Fibroblast of villous mesenchyme (primary cell): Measurements from ENCODE around the gene EPB41L2. TPM values are rescaled to one million over a fixed set of nuclear protein-coding genes. Genes with fewer than 3 reads are reported as not detected.

Source experiments
- DNase-seq: peaks from one replicate; pipeline ENCODE4 v3.0.0-alpha.2; 2010; ENCODE audit warnings: low read depth
- H3K4me3 ChIP-seq: 2 replicates; pipeline ENCODE4 v1.5.1; 2011; ENCODE audit warnings: low read depth, mild to moderate bottlenecking, low read length
- CTCF ChIP-seq: IDR thresholded peaks from 2 replicates; pipeline ENCODE4 v1.5.1; 2012; ENCODE audit warnings: low read depth, mild to moderate bottlenecking, low read length; ENCODE audit not compliant: insufficient read depth
- total RNA-seq: library from RNA; depleted of rRNA; stranded (reverse); fragments of >200 nt; gene quantifications from 2 replicates; pipeline ENCODE4 v1.2.3, GENCODE V29; 2012

The EPB41L2 gene
- total RNA-seq, 1 donor, result 40.2 TPM

GRCh38 chr6:131038597-131039344 is 24.3 kb downstream of the EPB41L2 start:
- no peak overlapping the region for H3K4me3 ChIP-seq
- peak; percentile 51 for DNase-seq
- TF ChIP-seq CTCF, result no peak

- no peak overlapping the region for H3K4me3 ChIP-seq
- DNase-seq, result no peak
- no peak for TF ChIP-seq CTCF
These were observed 25.7 kb downstream of the EPB41L2 start for GRCh38 chr6:131037194-131037897.

GRCh38 chr6:131036601-131037000 is 26.4 kb downstream of the EPB41L2 start:
- TF ChIP-seq CTCF, result no peak
- no peak overlapping the region for H3K4me3 ChIP-seq
- no peak for DNase-seq

GRCh38 chr6:131036143-131036542 is 26.9 kb downstream of the EPB41L2 start:
- no peak for TF ChIP-seq CTCF
- no peak for DNase-seq
- H3K4me3 ChIP-seq, result no peak overlapping the region

- no peak overlapping the region for H3K4me3 ChIP-seq
- TF ChIP-seq CTCF, result no peak
- DNase-seq, result no peak
These were observed 27.5 kb downstream of the EPB41L2 start for GRCh38 chr6:131035582-131035981.

- DNase-seq, result no peak
- TF ChIP-seq CTCF, result no peak
- no peak overlapping the region for H3K4me3 ChIP-seq
These were observed 29.4 kb downstream of the EPB41L2 start for GRCh38 chr6:131033631-131034030.
